Kidney epithelial cell (primary cell): ENCODE measurements around the gene CITED4. TPM values are rescaled to one million over a fixed set of nuclear protein-coding genes. Genes with fewer than 3 reads are reported as not detected.

Experiments
- DNase-seq: peaks from one replicate; pipeline ENCODE4 v3.0.0-alpha.2; 2010; ENCODE audit warnings: low read depth
- H3K27me3 ChIP-seq: 2 replicates; pipeline ENCODE4 v1.6.0; 2011; ENCODE audit warnings: low read length; ENCODE audit not compliant: control insufficient read depth, insufficient read depth
- H3K36me3 ChIP-seq: 2 replicates; pipeline ENCODE4 v1.5.1; 2011; ENCODE audit warnings: low read length; ENCODE audit not compliant: control insufficient read depth, insufficient read depth
- H3K4me3 ChIP-seq: 2 replicates; pipeline ENCODE4 v1.5.1; 2011; ENCODE audit warnings: low read depth, mild to moderate bottlenecking, control low read depth, low read length
- CTCF ChIP-seq: IDR thresholded peaks from 2 replicates; pipeline ENCODE4 v1.5.1; 2011; ENCODE audit warnings: mild to moderate bottlenecking, moderate library complexity, low read length, control low read depth, inconsistent platforms; ENCODE audit not compliant: insufficient read depth, poor library complexity, severe bottlenecking
- total RNA-seq: library from RNA; depleted of rRNA; stranded (reverse); fragments of >200 nt; gene quantifications from 2 replicates; pipeline ENCODE4 v1.2.3, GENCODE V29; 2015

Gene CITED4
- total RNA-seq, 1 donor from 2014 or later: 31.0 TPM

- H3K4me3 ChIP-seq: no peak overlapping the region
- H3K36me3 ChIP-seq: no peaks in the 10 kb centered on the region
- DNase-seq: no peak
- no peaks in the 10 kb centered on the region for H3K27me3 ChIP-seq
- no peak for TF ChIP-seq CTCF
These were observed 37.4 kb downstream of the CITED4 start for GRCh38 chr1:40824591-40825434.

- no peaks in the 10 kb centered on the region for H3K36me3 ChIP-seq
- no peak for TF ChIP-seq CTCF
- no peak overlapping the region for H3K4me3 ChIP-seq
- no peaks in the 10 kb centered on the region for H3K27me3 ChIP-seq
- DNase-seq: no peak
These were observed 38.2 kb downstream of the CITED4 start for GRCh38 chr1:40823983-40824382.

- no peaks in the 10 kb centered on the region for H3K36me3 ChIP-seq
- H3K27me3 ChIP-seq: peaks cover 3% of the 10 kb centered on the region
- H3K4me3 ChIP-seq: no peak overlapping the region
- TF ChIP-seq CTCF: no peak
- DNase-seq: no peak
These were observed 38.8 kb downstream of the CITED4 start for GRCh38 chr1:40823345-40823744.

- no peaks in the 10 kb centered on the region for H3K36me3 ChIP-seq
- peaks cover 7% of the 10 kb centered on the region for H3K27me3 ChIP-seq
- DNase-seq: no peak
- TF ChIP-seq CTCF: no peak
- H3K4me3 ChIP-seq: no peak overlapping the region
These were observed 39.3 kb downstream of the CITED4 start for GRCh38 chr1:40822890-40823289.

- Histone ChIP-seq H3K4me3 (no peak overlapping the region), H3K27me3 (peaks cover 8% of the 10 kb centered on the region), H3K36me3 (no peaks in the 10 kb centered on the region)
- no peak for DNase-seq
- no peak for TF ChIP-seq CTCF
These were observed 41.1 kb downstream of the CITED4 start for GRCh38 chr1:40820911-40821693.
